ENCODE results near the gene TLR5. TPM values are rescaled to one million over a fixed set of nuclear protein-coding genes. Genes with fewer than 3 reads are reported as not detected.
A peak's percentile ranks its signal among the peaks of the same experiment; 100 is the strongest.
"Not testable (repeated sequence)": the region's sequence is repeated elsewhere in the genome, so short reads cannot be mapped to it uniquely, and the experiment has no call there.

The TLR5 gene
- total and polyA plus RNA-seq, 3 donors from 2014 or later = 4.2 to 13.8 (median 5.4) TPM

- TF ChIP-seq CTCF (IDR thresholded peaks at IDR 0.05) (peak in 1 of 3 experiments; percentile 11), POLR2A (IDR thresholded peaks at IDR 0.05) (no peak)
- intact Hi-C loops (cut with DNase I; ENCODE audit: low total_unique reads) = no loop called here
- Histone ChIP-seq H3K27ac (no peak overlapping the region), H3K27me3 (no peaks in the 10 kb centered on the region), H3K4me3 (no peak overlapping the region), H3K4me1 (no peaks in the 10 kb centered on the region), H3K9me3 (no peaks in the 10 kb centered on the region), H3K36me3 (ENCODE audit: low read depth, missing control alignments) (no peaks in the 10 kb centered on the region)
- WGBS, 2 donors = 50 to 62% methylated on average over 4 of the region's 4 CpGs
- peak; percentile 35 for DNase-seq
Observed at GRCh38 chr1:223175032-223175431, 32.0 kb upstream of the TLR5 start.

DNA sequence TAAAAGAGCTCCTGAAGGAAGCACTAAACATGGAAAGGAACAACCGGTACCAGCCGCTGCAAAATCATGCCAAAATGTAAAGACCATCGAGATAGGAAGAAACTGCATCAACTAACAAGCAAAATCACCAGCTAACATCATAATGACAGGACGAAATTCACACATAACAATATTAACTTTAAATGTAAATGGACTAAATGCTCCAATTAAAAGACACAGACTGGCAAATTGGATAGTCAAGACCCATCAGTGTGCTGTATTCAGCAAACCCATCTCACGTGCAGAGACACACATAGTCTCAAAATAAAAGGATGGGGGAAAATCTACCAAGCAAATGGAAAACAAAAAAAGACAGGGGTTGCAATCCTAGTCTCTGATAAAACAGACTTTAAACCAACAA, 26.4 kb upstream of the TLR5 start:
- WGBS, 2 donors = 92 to 95% methylated on average over 5 of the region's 5 CpGs
- intact Hi-C loops (cut with DNase I; ENCODE audit: low total_unique reads); DNase-seq: not testable (repeated sequence)

DNA sequence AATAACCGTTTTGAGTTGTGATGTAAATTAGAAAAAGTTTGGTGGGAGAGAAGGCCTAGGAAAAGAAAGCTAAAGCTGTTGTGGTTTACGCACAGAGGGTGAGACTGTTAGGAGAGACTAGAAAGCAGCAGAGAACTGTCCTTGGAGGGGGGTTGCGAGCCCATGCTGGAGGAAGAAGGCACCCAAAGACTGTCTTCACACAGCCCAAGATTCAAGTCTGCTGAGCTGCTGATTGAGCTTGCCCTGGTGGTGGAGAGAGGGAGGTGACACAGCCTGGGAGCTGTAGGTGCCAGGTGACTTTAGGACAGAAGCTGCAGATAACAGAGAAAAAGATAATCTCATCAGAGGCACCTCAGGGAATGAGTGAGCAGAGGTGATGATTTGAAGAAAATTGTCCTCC, 18.3 kb upstream of the TLR5 start:
- no peaks in the 10 kb centered on the region for H3K36me3 ChIP-seq (ENCODE audit: low read depth, missing control alignments)
- H3K4me3 ChIP-seq = no peak overlapping the region
- H3K9me3 ChIP-seq = no peaks in the 10 kb centered on the region
- no peak for TF ChIP-seq POLR2A (IDR thresholded peaks at IDR 0.05)
- no peak for TF ChIP-seq CTCF (IDR thresholded peaks at IDR 0.05)
- no peaks in the 10 kb centered on the region for H3K4me1 ChIP-seq
- 89 to 94% methylated on average over 3 of the region's 3 CpGs for WGBS, 2 donors
- H3K27me3 ChIP-seq = no peaks in the 10 kb centered on the region
- DNase-seq = no peak
- H3K27ac ChIP-seq = no peak overlapping the region
- intact Hi-C loops (cut with DNase I; ENCODE audit: low total_unique reads) = no loop called here

More for the DNA sequence above, 26.4 kb upstream of the TLR5 start:
- H3K4me1 ChIP-seq; H3K9me3 ChIP-seq; H3K36me3 ChIP-seq (ENCODE audit: low read depth, missing control alignments); H3K4me3 ChIP-seq; H3K27ac ChIP-seq; H3K27me3 ChIP-seq: not testable (repeated sequence)

GRCh38 chr1:223156343-223156742, 13.3 kb upstream of the TLR5 start:
- no peak for TF ChIP-seq POLR2A (IDR thresholded peaks at IDR 0.05)
- no peak for TF ChIP-seq CTCF (IDR thresholded peaks at IDR 0.05)
- WGBS, 2 donors = 91 to 93% methylated on average over 2 of the region's 2 CpGs
- no peak for DNase-seq
- Histone ChIP-seq H3K4me3 (no peak overlapping the region), H3K4me1 (no peaks in the 10 kb centered on the region), H3K36me3 (ENCODE audit: low read depth, missing control alignments) (no peaks in the 10 kb centered on the region), H3K9me3 (no peaks in the 10 kb centered on the region), H3K27me3 (no peaks in the 10 kb centered on the region), H3K27ac (no peak overlapping the region)
- intact Hi-C loops (cut with DNase I; ENCODE audit: low total_unique reads) = no loop called here

- intact Hi-C loops (cut with DNase I; ENCODE audit: low total_unique reads) = no loop called here
- WGBS, 2 donors = 73 to 84% methylated on average over 2 of the region's 2 CpGs
- H3K9me3 ChIP-seq = no peaks in the 10 kb centered on the region
Observed at GRCh38 chr1:223155153-223155552, 12.1 kb upstream of the TLR5 start.

More at GRCh38 chr1:223155153-223155552, 12.1 kb upstream of the TLR5 start:
- TF ChIP-seq POLR2A (IDR thresholded peaks at IDR 0.05) (no peak), CTCF (IDR thresholded peaks at IDR 0.05) (no peak)
- Histone ChIP-seq H3K4me3 (no peak overlapping the region), H3K4me1 (no peaks in the 10 kb centered on the region), H3K27me3 (no peaks in the 10 kb centered on the region), H3K36me3 (ENCODE audit: low read depth, missing control alignments) (no peaks in the 10 kb centered on the region), H3K27ac (no peak overlapping the region)
- no peak for DNase-seq

Measured in testis (tissue), 3 donors.